IMR-90 (cell line): ENCODE measurements around the gene RASA1. TPM values are rescaled to one million over a fixed set of nuclear protein-coding genes. Genes with fewer than 3 reads are reported as not detected.

Source experiments
- ATAC-seq: fragments of 200-7000 bp; cut with Tn5 transposase; 2 replicates; pipeline ENCODE4 v1.9.1; 2020; ENCODE audit warnings: low read depth, mild to moderate bottlenecking, moderate library complexity
- BruUV-seq: library from RNA; stranded (reverse); fragments of 400-500 nt; replicated peaks from 2 replicates; lab custom pipeline; 2021; lab: Mats Ljungman, UMichigan
- CTCF ChIA-PET: fragments of 300-600 bp; formaldehyde crosslinking; extraction: SDS; loops from one replicate; lab custom pipeline; 2021; ENCODE audit warnings: antibody characterized with exemption; lab: Yijun Ruan, JAX
- POLR2A ChIA-PET: fragments of 300-600 bp; sonication (Branson Sonifier 250); formaldehyde crosslinking; loops from one replicate; lab custom pipeline; 2022; ENCODE audit warnings: antibody characterized with exemption; ENCODE audit not compliant: unreplicated experiment; lab: Charles Lee
- DNase-seq: peaks from one replicate; pipeline ENCODE4 v3.0.0; 2013
- H2AFZ ChIP-seq: replicated peaks from 2 replicates; pipeline ENCODE3; 2013; ENCODE audit warnings: low read length, mild to moderate bottlenecking; ENCODE audit not compliant: poor library complexity
- H2AK5ac ChIP-seq: 2 replicates; pipeline ENCODE4 v1.6.1; 2013; ENCODE audit warnings: low read depth, low read length, inconsistent platforms
- H2AK9ac ChIP-seq: replicated peaks from 2 replicates; pipeline ENCODE3; 2013; ENCODE audit warnings: mild to moderate bottlenecking, low read depth, low read length, moderate library complexity; ENCODE audit not compliant: poor library complexity
- H2BK120ac ChIP-seq: 2 replicates; pipeline ENCODE4 v1.6.1; 2013; ENCODE audit warnings: low read depth, low read length, inconsistent platforms
- H2BK15ac ChIP-seq: 3 replicates; pipeline ENCODE4 v1.6.1; 2013; ENCODE audit warnings: low read depth, low read length, inconsistent platforms
- H2BK20ac ChIP-seq: 2 replicates; pipeline ENCODE4 v1.6.1; 2013; ENCODE audit warnings: low read depth, mild to moderate bottlenecking, inconsistent platforms, low read length, moderate library complexity
- H2BK5ac ChIP-seq: 2 replicates; pipeline ENCODE4 v1.6.1; 2013; ENCODE audit warnings: mild to moderate bottlenecking, low read depth, low read length, inconsistent platforms; ENCODE audit not compliant: poor library complexity, severe bottlenecking
- H3K14ac ChIP-seq: replicated peaks from 2 replicates; pipeline ENCODE4 v1.6.1; 2013; ENCODE audit warnings: low read depth, low read length, inconsistent platforms
- H3K18ac ChIP-seq: 2 replicates; pipeline ENCODE4 v1.6.1; 2013; ENCODE audit warnings: low read depth, low read length, control low read depth
- H3K23ac ChIP-seq: 2 replicates; pipeline ENCODE4 v1.6.1; 2013; ENCODE audit warnings: low read depth, low read length, inconsistent platforms
- H3K27ac ChIP-seq: 2 replicates; pipeline ENCODE4 v1.5.1; 2013; ENCODE audit warnings: mild to moderate bottlenecking, control low read depth, low read length; ENCODE audit not compliant: insufficient read depth
- H3K27me3 ChIP-seq: 2 replicates; pipeline ENCODE4 v1.6.1; 2013; ENCODE audit warnings: low read length; ENCODE audit not compliant: control insufficient read depth, insufficient read depth
- H3K36me3 ChIP-seq: 2 replicates; pipeline ENCODE4 v1.6.1; 2013; ENCODE audit warnings: low read length, mixed read lengths; ENCODE audit not compliant: control insufficient read depth, insufficient read depth
- H3K4ac ChIP-seq: 2 replicates; pipeline ENCODE4 v1.6.1; 2013; ENCODE audit warnings: low read depth, low read length, inconsistent platforms
- H3K4me1 ChIP-seq: 2 replicates; pipeline ENCODE4 v1.6.1; 2013; ENCODE audit warnings: low read length, mixed read lengths; ENCODE audit not compliant: control insufficient read depth, insufficient read depth
- H3K4me2 ChIP-seq: 2 replicates; pipeline ENCODE4 v1.6.1; 2013; ENCODE audit warnings: low read depth, mild to moderate bottlenecking, control low read depth, low read length, moderate library complexity
- H3K4me3 ChIP-seq: 2 replicates; pipeline ENCODE4 v1.5.1; 2013; ENCODE audit warnings: low read depth, mild to moderate bottlenecking, control low read depth, low read length, moderate library complexity; ENCODE audit not compliant: insufficient read depth
- H3K56ac ChIP-seq: 2 replicates; pipeline ENCODE4 v1.6.1; 2013; ENCODE audit warnings: low read length, inconsistent platforms; ENCODE audit not compliant: insufficient read depth; ENCODE audit errors: extremely low read depth
- H3K79me1 ChIP-seq, 2 experiments: 2 replicates each; pipeline ENCODE4 v1.6.1; 2013; ENCODE audit warnings: low read length in 2 of 2, inconsistent platforms in 1 of 2, low read depth in 1 of 2
- H3K9ac ChIP-seq: 2 replicates; pipeline ENCODE4 v1.6.1; 2013; ENCODE audit warnings: low read depth, low read length, control low read depth
- H3K9me1 ChIP-seq: 2 replicates; pipeline ENCODE4 v1.6.1; 2013; ENCODE audit warnings: low read length, inconsistent platforms; ENCODE audit not compliant: insufficient read depth
- H3K9me3 ChIP-seq: 2 replicates; pipeline ENCODE4 v1.6.1; 2013; ENCODE audit warnings: low read length; ENCODE audit not compliant: control insufficient read depth, insufficient read depth
- H4K20me1 ChIP-seq: 2 replicates; pipeline ENCODE4 v1.6.1; 2013; ENCODE audit warnings: low read length, inconsistent platforms; ENCODE audit not compliant: insufficient read depth
- H4K5ac ChIP-seq: 2 replicates; pipeline ENCODE4 v1.6.1; 2013; ENCODE audit warnings: mild to moderate bottlenecking, low read depth, low read length, control low read depth
- H4K8ac ChIP-seq, 2 experiments: 2 replicates each; pipeline ENCODE4 v1.6.1; 2013; ENCODE audit warnings: low read depth in 2 of 2, low read length in 2 of 2, control low read depth in 1 of 2, inconsistent platforms in 1 of 2
- H4K91ac ChIP-seq: 2 replicates; pipeline ENCODE4 v1.6.1; 2013; ENCODE audit warnings: low read depth, low read length, inconsistent platforms; ENCODE audit not compliant: insufficient read depth
- BHLHE40 ChIP-seq: fragments of 150-350 bp; IDR thresholded peaks from 2 replicates; pipeline ENCODE4 v1.6.1; 2016; ENCODE audit warnings: mild to moderate bottlenecking, low read depth, low read length
- FOS ChIP-seq: fragments of 150-350 bp; IDR thresholded peaks from 2 replicates; pipeline ENCODE4 v1.6.1; 2016; ENCODE audit warnings: low read depth, low read length
- WGBS, 2 experiments: methylation state at CpG; one replicate each; pipeline versions ENCODE4 v1.1.5 to v1.1.7; 2013; ENCODE audit warnings: missing lambda C conversion rate in 2 of 2; ENCODE audit not compliant: insufficient read length in 1 of 2; ENCODE audit errors: extremely low coverage in 2 of 2; 5-methylcytosine and 5-hydroxymethylcytosine counted together
- dilution Hi-C: fragments of 300-500 bp; cut with HindIII; formaldehyde crosslinking; loops from one replicate; pipeline ENCODE4 v1.14.3; 2018; ENCODE audit warnings: low sequenced_read_pairs; ENCODE audit not compliant: unreplicated experiment
- in situ Hi-C: fragments of 300-500 bp; cut with MboI; formaldehyde crosslinking; loops from 3 replicates; pipeline ENCODE4 v1.14.3; 2019; ENCODE audit warnings: low sequenced_read_pairs, inconsistent platforms, mixed read lengths
- intact Hi-C: fragments of 100-400 bp; cut with micrococcal nuclease; formaldehyde crosslinking; loops from 2 replicates; pipeline ENCODE4 v1.10.0; 2022
- polyA plus RNA-seq, 3 experiments: library from polyadenylated mRNA; depleted of rRNA; stranded (reverse); fragments of >200 nt; gene quantifications; 2 replicates each; pipeline ENCODE4 v1.2.3, GENCODE V29; 2012; ENCODE audit warnings: low replicate concordance in 1 of 3
- total RNA-seq: library from RNA; depleted of rRNA; stranded (reverse); fragments of >200 nt; gene quantifications from 2 replicates; pipeline ENCODE4 v1.2.3, GENCODE V29; 2012

Gene RASA1
- total and polyA plus RNA-seq, 2 of the 4 experiments (the other 2 are of a cell fraction), result 37.6 to 45.7 TPM

DNA sequence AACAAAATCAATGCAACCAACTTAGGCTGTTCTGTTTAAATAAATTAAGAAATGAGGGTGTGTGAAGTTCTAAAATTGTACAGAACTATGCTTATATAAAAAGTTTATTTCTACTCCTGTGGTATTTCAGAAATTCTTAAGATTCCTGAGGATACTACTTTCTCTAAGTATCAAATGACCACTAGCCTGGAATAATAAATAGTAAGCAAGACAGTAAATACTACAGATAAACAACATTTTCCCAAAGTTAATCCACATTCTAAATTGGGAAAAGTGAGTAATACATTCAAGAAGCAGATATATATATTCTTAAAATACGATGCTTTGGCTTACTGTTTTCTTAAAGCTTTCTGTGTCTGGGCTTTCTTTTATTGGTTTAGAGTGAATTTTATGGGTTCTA is 115.5 kb downstream of the RASA1 start:
- Histone ChIP-seq H3K4me2 (no peak overlapping the region), H3K27ac (no peak overlapping the region)

More for the DNA sequence above, 115.5 kb downstream of the RASA1 start:
- H4K8ac ChIP-seq, result no peak overlapping the region; a peak in 1 of 4 replicates
- H3K9me1 ChIP-seq, result peaks cover 2% of the 10 kb centered on the region; the same call in 1 of the 2 replicates
- TF ChIP-seq FOS, result peak; percentile 42; the same call in 1 of the 2 replicates
- TF ChIP-seq BHLHE40, result no peak
- no TSS peak for BruUV-seq
- no peak overlapping the region for H2BK15ac ChIP-seq
- H2AFZ ChIP-seq, result no peak overlapping the region
- H3K36me3 ChIP-seq, result peaks cover 18% of the 10 kb centered on the region
- in situ Hi-C loops (no loop called here), dilution Hi-C loops (no loop called here), intact Hi-C loops (loop anchor here (1.0 to 5.0 kb wide), 2 partner anchors 115 to 311 kb away; no protein-coding TSS in a partner anchor)
- H3K4me3 ChIP-seq, result no peak overlapping the region
- ChIA-PET CTCF (interaction anchor here (0.6 kb wide), 1 partner anchor 271 kb away, joined by 5 read pairs; no protein-coding TSS in a partner anchor), POLR2A (interaction anchor here (1.0 kb wide), 1 partner anchor 115 kb away, joined by 4 read pairs; the partner anchor contains the start of gene RASA1)
- no peak overlapping the region for H3K9ac ChIP-seq
- ATAC-seq, result peak; percentile 95
- no peak overlapping the region for H3K56ac ChIP-seq
- H2BK5ac ChIP-seq, result peak overlapping the region; percentile 75
- WGBS, 2 experiments, result no CpG with 5 or more reads among the region's 1 CpG
- H2BK120ac ChIP-seq, result no peak overlapping the region
- H3K79me1 ChIP-seq, result peaks cover 15 to 39% of the 10 kb centered on the region in 2 experiments
- no peak overlapping the region for H3K23ac ChIP-seq
- H4K91ac ChIP-seq, result no peak overlapping the region
- peaks cover 5% of the 10 kb centered on the region for H3K4me1 ChIP-seq
- H3K14ac ChIP-seq, result no peak overlapping the region
- H2AK9ac ChIP-seq, result no peak overlapping the region
- no peak overlapping the region for H4K5ac ChIP-seq
- H3K9me3 ChIP-seq, result no peaks in the 10 kb centered on the region
- H2AK5ac ChIP-seq, result no peak overlapping the region
- peaks cover 6% of the 10 kb centered on the region; the same call in 1 of the 2 replicates for H4K20me1 ChIP-seq
- no peaks in the 10 kb centered on the region for H3K27me3 ChIP-seq
- H3K18ac ChIP-seq, result no peak overlapping the region
- no peak overlapping the region for H2BK20ac ChIP-seq
- no peak overlapping the region for H3K4ac ChIP-seq
- DNase-seq, result peak; percentile 82
